ENCODE measurements around the gene OPRM1.

The OPRM1 gene

DNA sequence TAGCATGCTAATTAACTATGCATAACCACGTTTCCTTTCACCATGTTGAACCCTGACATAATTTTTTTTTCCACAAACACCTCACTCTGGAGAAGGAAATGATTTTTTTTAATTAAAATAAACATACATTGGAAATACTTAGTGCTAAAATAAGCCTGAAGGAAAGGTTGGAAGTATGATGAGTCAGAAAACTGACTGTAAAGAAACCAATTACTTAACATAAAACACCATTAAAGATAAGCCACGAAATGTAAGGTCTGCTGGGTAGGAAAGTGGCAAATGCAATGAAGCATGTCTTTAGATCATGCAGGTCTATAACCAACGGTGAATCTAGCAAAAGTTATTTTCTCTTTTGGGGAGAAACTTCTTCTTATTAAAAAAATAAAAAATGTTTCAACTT lies 47.5 kb downstream of the OPRM1 start:
- no peak for DNase-seq

DNA sequence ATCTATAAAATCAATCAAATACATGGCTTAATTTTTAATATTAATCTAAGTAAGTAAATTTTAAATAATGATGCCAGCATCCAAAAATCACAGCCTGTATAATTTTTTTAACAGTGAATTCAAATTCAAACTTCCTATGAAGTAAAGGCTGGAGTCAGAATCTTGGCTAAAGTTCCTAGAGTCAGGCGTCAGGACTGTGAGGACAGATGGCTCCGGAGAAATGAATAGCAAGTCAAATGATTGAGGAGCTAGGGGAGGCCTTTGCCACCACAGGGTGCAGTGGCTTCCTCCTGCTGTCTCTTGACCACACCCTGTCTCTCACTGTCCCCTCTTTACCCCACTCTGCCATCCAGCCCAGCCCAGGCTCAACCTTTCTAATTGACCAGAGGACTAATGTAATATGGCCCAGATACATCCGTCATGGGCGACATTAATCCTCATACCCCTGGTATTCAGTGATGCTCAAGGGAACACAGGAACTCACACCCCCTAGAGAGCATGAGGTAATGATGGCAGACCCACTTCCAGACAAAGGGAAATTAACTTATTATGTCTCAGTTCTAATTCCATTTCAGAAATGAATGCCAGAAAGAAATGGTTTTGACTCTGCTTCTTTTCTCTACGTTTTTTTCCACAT lies 53.4 kb downstream of the OPRM1 start:
- no peak for DNase-seq

DNA sequence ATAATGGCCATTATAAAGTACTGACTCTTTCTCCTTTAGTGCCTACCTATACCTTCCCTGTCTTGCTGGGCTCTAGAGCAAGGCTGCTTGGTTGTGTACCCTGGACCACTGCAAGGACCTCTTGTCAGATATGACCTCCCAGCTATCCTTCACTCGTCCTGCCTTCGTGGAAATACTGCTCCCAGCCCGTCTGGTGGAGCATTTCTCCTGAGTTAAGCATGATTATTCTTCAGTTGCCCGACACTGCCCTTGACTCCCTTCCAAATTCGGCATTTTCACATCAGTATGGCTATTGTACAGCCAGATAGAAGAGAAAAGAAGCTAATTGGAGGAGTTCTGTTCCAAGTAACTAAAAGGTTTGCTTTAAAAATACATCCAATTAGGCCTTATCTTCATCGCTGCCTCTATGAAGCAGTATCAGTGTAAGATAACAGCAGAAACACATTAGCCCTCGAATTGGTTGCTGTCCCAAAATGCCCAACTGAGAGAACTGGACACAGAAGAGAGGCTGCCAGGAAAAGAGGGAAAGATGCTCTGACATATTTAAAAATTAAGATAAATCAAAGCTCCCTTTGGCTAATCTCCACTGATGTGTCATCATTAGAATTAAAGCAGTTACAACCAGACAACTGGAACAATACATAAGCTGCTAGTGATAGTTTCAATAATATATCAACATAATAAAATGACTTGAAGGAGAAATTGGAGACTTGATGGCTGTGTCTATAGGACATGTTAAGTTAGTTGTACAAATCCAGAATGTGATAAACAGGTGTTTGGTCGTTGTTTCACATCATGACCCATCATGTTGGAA lies 54.4 kb downstream of the OPRM1 start:
- no peak for DNase-seq

DNA sequence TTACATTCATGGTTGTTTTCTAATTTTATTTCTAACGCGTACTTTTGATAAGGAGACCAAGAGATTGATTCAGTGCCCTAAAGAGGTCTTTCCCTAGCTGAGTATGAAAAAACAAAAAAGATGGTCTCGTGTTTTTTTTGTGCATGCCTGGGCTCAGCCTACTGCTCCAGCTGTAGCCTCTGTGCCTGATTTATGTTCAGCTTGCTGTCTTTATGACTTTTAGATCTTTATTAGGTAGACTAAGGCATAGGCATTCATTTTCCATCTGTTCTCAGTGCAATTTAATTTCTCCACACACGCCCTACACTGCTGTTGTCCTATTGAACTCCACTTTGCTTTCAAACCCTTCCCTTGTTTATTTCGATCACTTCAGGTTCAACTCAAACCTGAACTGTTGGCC lies 56.5 kb downstream of the OPRM1 start:
- no peak for DNase-seq

- no peak for DNase-seq
These were observed 57.3 kb downstream of the OPRM1 start for GRCh38 chr6:154096316-154096715.

- no peak for DNase-seq
These were observed 57.8 kb downstream of the OPRM1 start for GRCh38 chr6:154096834-154097233.

DNA sequence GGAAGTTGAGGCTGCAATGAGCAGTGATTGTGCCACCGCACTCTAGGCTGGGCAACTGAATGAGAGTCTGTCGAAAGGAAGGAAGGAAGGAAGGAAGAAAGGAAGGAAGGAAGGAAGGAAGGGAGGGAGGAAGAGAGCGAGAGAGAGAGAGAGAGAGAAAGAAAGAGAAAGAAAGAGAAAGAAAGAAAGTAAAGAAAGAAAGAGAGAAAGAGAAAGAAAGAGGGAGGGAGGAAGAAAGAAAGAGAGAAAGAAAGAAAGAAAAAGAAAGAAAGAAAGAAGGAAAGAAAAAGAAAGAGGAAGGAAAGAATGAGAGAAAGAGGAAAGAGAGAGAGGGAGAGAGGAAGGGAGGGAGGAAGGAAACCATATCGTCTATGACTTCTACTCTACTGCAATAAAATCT lies 60.2 kb downstream of the OPRM1 start:
- DNase-seq: no peak

DNA sequence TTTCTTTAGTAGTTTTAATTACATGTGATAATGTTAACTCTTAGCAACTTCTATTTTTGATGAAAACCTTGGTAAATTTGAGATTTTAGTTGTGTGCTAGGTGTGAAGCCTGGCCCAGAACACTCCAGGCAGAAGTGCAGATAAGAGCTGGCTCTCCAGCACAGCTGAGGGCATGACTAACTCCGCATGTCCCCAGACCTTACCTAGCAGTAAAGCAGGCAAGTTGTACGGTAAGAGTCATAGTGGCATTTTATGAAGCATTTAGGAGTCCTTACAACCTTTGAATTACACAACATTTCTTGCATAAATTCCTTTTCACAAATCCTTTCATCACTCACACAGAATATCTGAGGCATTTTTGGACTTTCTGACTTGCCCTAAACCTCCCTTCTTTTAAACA lies 67.2 kb downstream of the OPRM1 start:
- no peak for DNase-seq

GRCh38 chr6:154111025-154111424 lies 72.0 kb downstream of the OPRM1 start:
- no peak for DNase-seq

GRCh38 chr6:154112181-154112809 lies 73.3 kb downstream of the OPRM1 start:
- DNase-seq: no peak

DNA sequence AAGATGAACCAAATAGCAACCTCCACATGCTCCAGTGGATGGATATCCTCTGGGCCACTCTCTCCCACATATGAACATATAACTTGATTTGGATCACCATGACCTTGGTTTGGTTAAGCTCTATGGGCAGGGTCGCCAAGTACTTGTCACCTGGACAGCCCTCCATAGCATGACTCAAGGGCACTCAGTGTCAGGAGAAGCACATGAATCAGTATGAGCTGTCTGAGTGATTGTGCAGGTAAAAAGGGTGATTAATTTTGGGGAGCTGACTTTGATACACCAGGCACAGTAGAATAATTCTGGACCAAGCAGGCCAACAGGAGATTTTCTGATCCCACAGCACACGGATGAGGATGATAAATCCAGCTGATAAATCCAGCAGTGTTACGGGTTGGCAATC lies 74.4 kb downstream of the OPRM1 start:
- DNase-seq: no peak

- no peak for DNase-seq
These were observed 78.4 kb downstream of the OPRM1 start for GRCh38 chr6:154117485-154117884.

- DNase-seq: no peak
These were observed 83.3 kb downstream of the OPRM1 start for GRCh38 chr6:154122195-154122925.

DNA sequence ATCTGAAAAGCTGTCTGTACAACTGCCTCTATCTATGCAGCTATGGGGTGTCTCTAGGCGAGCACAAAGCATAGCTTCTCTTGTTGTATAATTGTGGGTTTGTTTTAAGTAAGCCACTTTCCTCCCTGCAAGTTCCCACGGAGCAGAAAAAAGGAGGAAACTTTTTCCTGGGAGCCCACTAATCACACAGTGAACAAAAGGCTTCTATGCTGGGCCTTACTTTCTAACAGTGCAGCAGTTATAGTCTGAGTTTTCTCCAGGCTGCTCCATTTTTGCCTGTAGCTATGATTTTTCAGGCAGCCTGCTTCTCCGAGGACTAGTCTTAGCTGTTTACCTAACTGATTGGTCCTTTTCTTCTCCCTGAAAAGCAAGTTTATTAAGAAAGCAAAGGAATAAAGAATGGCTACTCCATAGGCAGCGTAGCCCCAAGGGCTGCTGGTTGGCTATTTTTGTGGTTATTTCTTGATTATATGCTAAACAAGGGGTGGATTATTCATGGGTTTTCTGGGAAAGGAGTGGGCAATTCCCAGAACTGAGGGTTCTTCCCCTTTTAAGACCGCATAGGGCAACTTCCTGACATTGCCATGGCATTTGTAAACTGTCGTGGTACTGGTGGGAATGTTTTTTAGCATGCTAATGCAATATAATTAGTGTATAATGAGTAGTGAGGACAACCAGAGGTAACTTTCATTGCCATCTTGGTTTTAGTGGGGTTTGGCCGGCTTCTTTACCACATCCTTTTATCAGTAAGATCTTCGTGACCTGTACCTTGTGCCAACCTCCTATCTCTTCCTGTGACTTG lies 84.3 kb downstream of the OPRM1 start:
- no peak for DNase-seq

DNA sequence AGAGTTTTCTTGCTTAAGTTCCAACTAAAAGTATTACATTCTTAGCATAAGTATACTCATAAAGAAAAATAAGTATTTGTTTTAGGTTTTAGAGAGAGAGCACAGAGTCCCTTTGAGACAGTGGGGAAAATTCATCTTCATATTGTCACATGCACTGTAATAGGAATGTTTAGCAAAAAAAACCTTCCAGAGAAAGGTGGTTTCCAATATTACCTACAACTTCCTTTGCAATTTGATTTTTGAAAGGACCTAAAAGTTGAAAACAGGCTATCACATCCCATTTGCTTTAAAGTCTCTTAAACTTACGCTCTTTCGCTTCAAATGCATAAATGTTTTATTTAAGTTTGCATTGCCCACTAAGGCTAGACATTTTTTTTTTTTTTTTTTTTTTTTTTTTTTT lies 86.4 kb downstream of the OPRM1 start:
- no peak for DNase-seq

DNA sequence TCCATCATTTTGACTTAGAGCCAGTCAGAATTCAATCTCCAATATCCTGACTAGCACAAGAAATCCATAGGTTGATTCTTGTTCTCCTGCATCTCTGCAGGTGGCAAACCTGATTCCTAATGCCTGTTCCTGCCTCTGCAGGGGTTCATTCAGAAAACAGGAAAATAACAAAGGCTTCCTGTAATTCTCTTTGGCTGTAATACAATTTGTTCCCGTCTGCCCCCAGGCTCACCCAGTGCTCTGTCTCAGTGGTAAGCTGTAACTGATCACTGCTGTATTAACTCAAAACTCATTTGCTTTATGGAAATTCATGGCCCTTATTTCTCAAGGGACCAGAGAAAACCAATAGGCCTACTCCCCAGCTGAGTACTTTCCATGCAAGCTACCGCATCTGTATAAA lies 88.6 kb downstream of the OPRM1 start:
- DNase-seq: no peak

DNA sequence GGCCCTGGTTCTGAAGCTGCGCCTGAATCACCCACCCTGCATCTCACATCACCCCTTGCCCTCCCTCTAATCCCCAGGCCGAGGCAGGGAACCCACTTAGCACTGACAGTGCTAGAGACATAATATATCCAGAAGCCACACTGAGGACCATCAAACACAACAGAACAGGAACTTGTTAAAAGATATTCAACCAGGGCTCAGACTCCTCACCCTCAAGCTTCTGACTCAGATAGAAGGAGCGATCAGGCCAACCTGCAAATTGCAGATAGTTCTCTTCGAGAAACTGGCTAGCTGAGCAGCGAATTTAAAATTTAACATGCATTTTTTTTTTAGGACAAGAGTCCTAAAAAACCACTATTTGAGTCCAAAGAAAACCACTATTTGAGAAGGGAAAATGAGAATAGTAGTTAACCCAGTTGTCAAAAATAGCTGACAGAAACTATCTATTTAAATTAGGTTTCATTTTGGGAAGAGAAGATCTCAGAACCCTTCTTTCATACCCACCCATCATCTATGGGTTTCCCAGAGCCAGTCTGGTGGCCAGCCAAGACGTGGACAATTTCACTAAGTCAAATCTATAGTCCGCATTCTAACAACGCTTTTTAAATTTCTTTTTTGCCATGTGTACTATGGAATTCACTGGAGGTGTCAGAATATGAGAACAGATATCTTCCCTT lies 95.6 kb downstream of the OPRM1 start:
- no peak for DNase-seq

DNA sequence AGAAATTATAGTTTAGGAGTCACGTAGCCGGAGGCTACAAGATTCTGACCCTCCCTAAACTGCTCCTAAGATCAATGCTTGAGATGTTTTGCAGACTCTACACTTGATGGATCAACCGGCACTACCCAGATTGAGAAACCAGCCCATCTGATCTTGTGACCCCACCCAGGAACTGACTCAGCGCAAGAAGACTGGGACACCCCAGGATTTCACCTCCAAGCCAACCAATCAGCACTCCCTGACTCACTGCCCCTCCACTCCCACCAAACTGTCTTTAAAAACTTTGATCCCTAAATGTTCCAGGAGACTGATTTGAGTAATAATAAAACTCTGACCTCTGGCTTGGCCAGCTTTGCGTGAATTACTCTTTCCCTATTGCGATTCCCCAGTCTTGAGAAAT lies 99.8 kb downstream of the OPRM1 start:
- DNase-seq: no peak

- DNase-seq: no peak
These were observed 100.9 kb downstream of the OPRM1 start for GRCh38 chr6:154139892-154140291.

DNA sequence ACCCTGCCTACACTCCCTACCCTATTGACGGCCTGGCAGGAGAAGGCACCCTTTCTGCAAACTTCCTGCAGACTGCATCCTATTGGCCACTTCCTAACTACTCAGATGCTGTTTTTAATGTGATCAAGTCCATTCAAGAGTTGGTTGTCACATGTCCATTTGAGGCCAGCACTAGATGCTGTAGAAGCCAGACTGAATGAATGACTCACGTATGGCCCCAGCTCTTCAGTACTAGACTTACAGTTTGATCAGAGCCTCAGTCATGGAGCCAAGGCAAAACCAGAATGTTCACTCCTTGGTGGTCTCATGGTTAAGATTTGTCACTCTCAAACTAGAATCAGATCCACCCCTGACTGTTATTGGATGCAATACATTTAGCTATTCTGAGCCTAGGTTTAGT lies 101.7 kb downstream of the OPRM1 start:
- DNase-seq: no peak

DNA sequence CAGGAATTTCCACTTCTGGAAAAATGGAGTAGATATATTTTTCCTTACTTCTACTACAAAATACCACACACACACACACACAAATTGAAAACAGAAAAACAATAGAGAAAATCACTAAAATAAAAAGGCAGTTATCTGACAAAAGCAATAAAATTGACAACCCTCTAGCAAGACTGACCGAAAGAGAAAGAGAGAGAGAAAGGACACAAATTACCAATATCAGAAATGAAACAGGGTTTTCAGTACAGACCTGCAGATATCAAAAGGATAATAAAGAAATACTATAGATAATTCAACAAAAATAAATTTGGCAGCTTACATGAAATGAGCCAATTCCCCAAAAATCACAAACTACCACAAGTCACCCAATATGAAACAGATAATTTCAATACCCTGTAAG lies 104.7 kb downstream of the OPRM1 start:
- no peak for DNase-seq

GRCh38 chr6:154154389-154154967 lies 115.4 kb downstream of the OPRM1 start:
- peak; percentile 76 for DNase-seq

All from activated CD8-positive, alpha-beta memory T cell treated with anti-CD3 and anti-CD28 coated beads for 24 hours (primary cell).